NCI-H2029 treated with DMSO at 0.1 percent for 48 hours (cell line): ENCODE results near the gene TSPAN7.

Experiments used
- DNase-seq: peaks from one replicate; lab custom pipeline; 2025; lab: John Stamatoyannopoulos, UW

The TSPAN7 gene

GRCh38 chrX:38561126-38561868 is at the start of gene TSPAN7:
Gene TSPAN7, plus strand, starts transcription at chrX:38561542. Its CDS starts 5 bp downstream, at chrX:38561547.
- peak; percentile 17 for DNase-seq

- no peak for DNase-seq
Measured at GRCh38 chrX:38513112-38513742, 48.1 kb upstream of the TSPAN7 start.

GRCh38 chrX:38514016-38514854 is 47.1 kb upstream of the TSPAN7 start:
- peak; percentile 48 for DNase-seq

- no peak for DNase-seq
Measured at GRCh38 chrX:38515291-38515690, 46.1 kb upstream of the TSPAN7 start.

GRCh38 chrX:38516196-38516774 is 45.1 kb upstream of the TSPAN7 start:
- DNase-seq = no peak

- no peak for DNase-seq
Measured at GRCh38 chrX:38519651-38520050, 41.7 kb upstream of the TSPAN7 start.

GRCh38 chrX:38538134-38538533 is 23.2 kb upstream of the TSPAN7 start:
- no peak for DNase-seq

GRCh38 chrX:38539748-38540147 is 21.6 kb upstream of the TSPAN7 start:
- DNase-seq = no peak

- no peak for DNase-seq
Measured at GRCh38 chrX:38548508-38548907, 12.8 kb upstream of the TSPAN7 start.

- no peak for DNase-seq
Measured at GRCh38 chrX:38552721-38553120, 8.6 kb upstream of the TSPAN7 start.

- no peak for DNase-seq
Measured at GRCh38 chrX:38558686-38559085, 2.7 kb upstream of the TSPAN7 start.

GRCh38 chrX:38560776-38561125 is 591 bp upstream of the TSPAN7 start:
- DNase-seq = no peak

GRCh38 chrX:38561951-38562719 is 793 bp downstream of the TSPAN7 start:
- no peak for DNase-seq

- no peak for DNase-seq
Measured at GRCh38 chrX:38563030-38563429, 1.7 kb downstream of the TSPAN7 start.

- DNase-seq = no peak
Measured at GRCh38 chrX:38570396-38570795, 9.1 kb downstream of the TSPAN7 start.

GRCh38 chrX:38571058-38571457 is 9.7 kb downstream of the TSPAN7 start:
- no peak for DNase-seq

GRCh38 chrX:38574858-38575257 is 13.5 kb downstream of the TSPAN7 start:
- DNase-seq = no peak

- no peak for DNase-seq
Measured at GRCh38 chrX:38575888-38576287, 14.5 kb downstream of the TSPAN7 start.

GRCh38 chrX:38577738-38578137 is 16.4 kb downstream of the TSPAN7 start:
- no peak for DNase-seq

- no peak for DNase-seq
Measured at GRCh38 chrX:38578167-38578566, 16.8 kb downstream of the TSPAN7 start.

- no peak for DNase-seq
Measured at GRCh38 chrX:38583181-38583580, 21.8 kb downstream of the TSPAN7 start.

- no peak for DNase-seq
Measured at GRCh38 chrX:38594434-38594833, 33.1 kb downstream of the TSPAN7 start.
